LNCaP clone FGC (cell line): ENCODE measurements around the gene ADAM22.
"Not testable (repeated sequence)": the region's sequence is repeated elsewhere in the genome, so short reads cannot be mapped to it uniquely, and the experiment has no call there.

Experiments used
- DNase-seq: peaks from one replicate; pipeline ENCODE4 v3.0.0-alpha.2; 2011; ENCODE audit warnings: low read depth
- H3K4me3 ChIP-seq: 2 replicates; pipeline ENCODE4 v1.5.1; 2011; ENCODE audit warnings: mild to moderate bottlenecking, low read depth, low read length, control low read depth
- TF ChIP-seq, protein P1 (sequence below): IDR thresholded peaks from 2 replicates; pipeline ENCODE4 v1.5.1; 2012; ENCODE audit warnings: mild to moderate bottlenecking; ENCODE audit not compliant: control insufficient read depth, insufficient read depth; ENCODE audit errors: extremely low read depth

The ADAM22 gene

DNA sequence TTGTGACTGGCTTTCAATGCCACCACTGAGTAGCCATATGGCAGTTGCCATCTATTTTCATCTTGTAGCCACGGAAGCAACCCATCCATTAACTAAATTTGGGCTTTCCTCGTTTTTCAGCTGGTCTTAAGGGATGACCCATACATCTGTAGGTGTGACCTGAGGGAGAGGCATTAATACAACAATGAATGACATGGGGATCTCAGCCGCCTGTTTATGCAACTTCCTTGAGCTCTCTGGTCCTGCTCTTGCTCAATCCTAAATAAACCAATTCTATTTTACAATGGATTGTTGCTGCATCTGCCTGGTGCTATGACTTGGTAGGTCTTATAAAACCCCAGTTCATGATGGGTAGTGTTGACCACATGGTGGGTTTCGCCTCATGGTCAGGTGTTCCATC lies 21.9 kb upstream of the ADAM22 start:
- DNase-seq = no peak
- TF ChIP-seq, protein P1, sequence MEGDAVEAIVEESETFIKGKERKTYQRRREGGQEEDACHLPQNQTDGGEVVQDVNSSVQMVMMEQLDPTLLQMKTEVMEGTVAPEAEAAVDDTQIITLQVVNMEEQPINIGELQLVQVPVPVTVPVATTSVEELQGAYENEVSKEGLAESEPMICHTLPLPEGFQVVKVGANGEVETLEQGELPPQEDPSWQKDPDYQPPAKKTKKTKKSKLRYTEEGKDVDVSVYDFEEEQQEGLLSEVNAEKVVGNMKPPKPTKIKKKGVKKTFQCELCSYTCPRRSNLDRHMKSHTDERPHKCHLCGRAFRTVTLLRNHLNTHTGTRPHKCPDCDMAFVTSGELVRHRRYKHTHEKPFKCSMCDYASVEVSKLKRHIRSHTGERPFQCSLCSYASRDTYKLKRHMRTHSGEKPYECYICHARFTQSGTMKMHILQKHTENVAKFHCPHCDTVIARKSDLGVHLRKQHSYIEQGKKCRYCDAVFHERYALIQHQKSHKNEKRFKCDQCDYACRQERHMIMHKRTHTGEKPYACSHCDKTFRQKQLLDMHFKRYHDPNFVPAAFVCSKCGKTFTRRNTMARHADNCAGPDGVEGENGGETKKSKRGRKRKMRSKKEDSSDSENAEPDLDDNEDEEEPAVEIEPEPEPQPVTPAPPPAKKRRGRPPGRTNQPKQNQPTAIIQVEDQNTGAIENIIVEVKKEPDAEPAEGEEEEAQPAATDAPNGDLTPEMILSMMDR = no peak

GRCh38 chr7:87918740-87919139 lies 15.3 kb upstream of the ADAM22 start:
- no peak overlapping the region for H3K4me3 ChIP-seq
- TF ChIP-seq, protein P1 = no peak
- DNase-seq = no peak

More for the DNA sequence above, 21.9 kb upstream of the ADAM22 start:
- no peak overlapping the region for H3K4me3 ChIP-seq

GRCh38 chr7:87919875-87920274 lies 14.2 kb upstream of the ADAM22 start:
- TF ChIP-seq, protein P1 = no peak
- no peak overlapping the region for H3K4me3 ChIP-seq
- no peak for DNase-seq

DNA sequence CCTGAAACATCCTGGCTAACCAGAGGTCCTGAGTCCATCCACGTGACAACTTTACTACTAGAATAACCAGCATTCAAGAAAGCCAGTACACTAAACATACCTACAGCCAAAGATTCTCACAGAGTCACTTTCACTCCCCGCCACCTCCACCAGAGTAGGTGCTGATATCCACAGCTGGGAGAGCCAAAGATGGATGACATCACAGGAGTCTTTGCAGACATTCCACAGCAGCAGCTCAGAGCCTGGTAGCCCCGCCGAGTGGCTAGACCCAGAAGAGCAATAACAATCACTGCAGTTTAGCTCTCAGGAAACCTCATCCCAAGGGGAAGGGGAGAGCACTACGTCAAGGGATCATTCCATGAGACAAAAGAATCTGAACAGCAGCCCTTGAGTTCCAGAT lies 13.5 kb upstream of the ADAM22 start:
- no peak overlapping the region for H3K4me3 ChIP-seq
- DNase-seq = no peak
- TF ChIP-seq, protein P1 = no peak

- DNase-seq, H3K4me3 ChIP-seq: not testable (repeated sequence)
Observed at GRCh38 chr7:87922759-87923395, 11.2 kb upstream of the ADAM22 start.

GRCh38 chr7:87926581-87927461 lies 7.2 kb upstream of the ADAM22 start:
- DNase-seq = no peak
- TF ChIP-seq, protein P1 = no peak
- no peak overlapping the region for H3K4me3 ChIP-seq

DNA sequence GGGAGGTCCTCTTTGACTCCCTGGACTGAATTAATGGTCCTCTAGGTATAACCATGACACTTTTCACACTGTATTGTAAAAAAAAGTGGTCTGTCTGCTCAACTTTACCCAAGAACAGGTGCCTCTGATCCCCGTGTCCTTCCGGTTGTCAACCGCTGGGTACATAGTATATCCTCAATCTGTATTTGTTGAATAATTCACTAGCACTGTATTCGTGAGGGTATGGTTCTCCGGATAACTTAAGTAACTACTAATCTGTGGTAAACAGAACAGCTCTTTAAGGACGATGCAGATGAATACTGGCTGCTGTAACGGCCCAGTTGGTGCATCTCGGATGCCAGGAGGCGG lies 472 bp upstream of the ADAM22 start:
- TF ChIP-seq, protein P1 = no peak
- DNase-seq = no peak

More for the DNA sequence above, 472 bp upstream of the ADAM22 start:
- H3K4me3 ChIP-seq = peak overlapping the region; percentile 72
